Measurements from ENCODE around the gene JAG2.

Gene JAG2

GRCh38 chr14:105150368-105151083 lies 18.1 kb downstream of the JAG2 start:
- no peak for DNase-seq (ENCODE audit: low spot score)

GRCh38 chr14:105150026-105150367 lies 18.6 kb downstream of the JAG2 start:
- no peak for DNase-seq (ENCODE audit: low spot score)

GRCh38 chr14:105149146-105149781 lies 19.3 kb downstream of the JAG2 start:
- no peak for DNase-seq (ENCODE audit: low spot score)

- DNase-seq (ENCODE audit: low spot score), result no peak
Observed at GRCh38 chr14:105148604-105149145, 19.9 kb downstream of the JAG2 start.

GRCh38 chr14:105147671-105148603 lies 20.6 kb downstream of the JAG2 start:
- no peak for DNase-seq (ENCODE audit: low spot score)

GRCh38 chr14:105146976-105147635 lies 21.5 kb downstream of the JAG2 start:
- DNase-seq (ENCODE audit: low spot score), result no peak

- no peak for DNase-seq (ENCODE audit: low spot score)
Observed at GRCh38 chr14:105146181-105146975, 22.2 kb downstream of the JAG2 start.

- no peak for DNase-seq (ENCODE audit: low spot score)
Observed at GRCh38 chr14:105145381-105146180, 23.0 kb downstream of the JAG2 start.

GRCh38 chr14:105144666-105145380 lies 23.8 kb downstream of the JAG2 start:
- DNase-seq (ENCODE audit: low spot score), result no peak

- no peak for DNase-seq (ENCODE audit: low spot score)
Observed at GRCh38 chr14:105144026-105144665, 24.4 kb downstream of the JAG2 start.

GRCh38 chr14:105143451-105144025 lies 25.0 kb downstream of the JAG2 start:
- no peak for DNase-seq (ENCODE audit: low spot score)

GRCh38 chr14:105142651-105143450 lies 25.7 kb downstream of the JAG2 start:
- DNase-seq (ENCODE audit: low spot score), result no peak

- no peak for DNase-seq (ENCODE audit: low spot score)
Observed at GRCh38 chr14:105141486-105142281, 26.9 kb downstream of the JAG2 start.

- no peak for DNase-seq (ENCODE audit: low spot score)
Observed at GRCh38 chr14:105141026-105141425, 27.6 kb downstream of the JAG2 start.

- DNase-seq (ENCODE audit: low spot score), result no peak
Observed at GRCh38 chr14:105140581-105140980, 28.0 kb downstream of the JAG2 start.

GRCh38 chr14:105139831-105140239 lies 28.7 kb downstream of the JAG2 start:
- DNase-seq (ENCODE audit: low spot score), result no peak

GRCh38 chr14:105139212-105139825 lies 29.3 kb downstream of the JAG2 start:
- DNase-seq (ENCODE audit: low spot score), result no peak

Measured in cerebellar cortex (tissue), 1 donor.